Mononuclear cell (primary cell): ENCODE measurements around the gene KIAA0040. TPM values are rescaled to one million over a fixed set of nuclear protein-coding genes. Genes with fewer than 3 reads are reported as not detected.

ENCODE experiments used
- H3K27me3 ChIP-seq: 2 replicates; pipeline ENCODE4 v1.6.0; 2011; ENCODE audit warnings: low read length, control low read depth; ENCODE audit not compliant: insufficient read depth
- H3K4me1 ChIP-seq: 2 replicates; pipeline ENCODE4 v1.5.1; 2011; ENCODE audit warnings: mild to moderate bottlenecking, low read length, control low read depth; ENCODE audit not compliant: insufficient read depth
- H3K4me3 ChIP-seq: 2 replicates; pipeline ENCODE4 v1.5.1; 2011; ENCODE audit warnings: mild to moderate bottlenecking, low read length, moderate library complexity
- H3K9me3 ChIP-seq: 2 replicates; pipeline ENCODE4 v1.5.1; 2011; ENCODE audit warnings: low read depth, mild to moderate bottlenecking, control low read depth, low read length
- total RNA-seq: library from RNA; depleted of rRNA; stranded (reverse); fragments of >200 nt; gene quantifications from one replicate; pipeline ENCODE4 v1.2.3, GENCODE V29; 2012

Gene KIAA0040
- total RNA-seq, 1 donor = 17.2 TPM

DNA sequence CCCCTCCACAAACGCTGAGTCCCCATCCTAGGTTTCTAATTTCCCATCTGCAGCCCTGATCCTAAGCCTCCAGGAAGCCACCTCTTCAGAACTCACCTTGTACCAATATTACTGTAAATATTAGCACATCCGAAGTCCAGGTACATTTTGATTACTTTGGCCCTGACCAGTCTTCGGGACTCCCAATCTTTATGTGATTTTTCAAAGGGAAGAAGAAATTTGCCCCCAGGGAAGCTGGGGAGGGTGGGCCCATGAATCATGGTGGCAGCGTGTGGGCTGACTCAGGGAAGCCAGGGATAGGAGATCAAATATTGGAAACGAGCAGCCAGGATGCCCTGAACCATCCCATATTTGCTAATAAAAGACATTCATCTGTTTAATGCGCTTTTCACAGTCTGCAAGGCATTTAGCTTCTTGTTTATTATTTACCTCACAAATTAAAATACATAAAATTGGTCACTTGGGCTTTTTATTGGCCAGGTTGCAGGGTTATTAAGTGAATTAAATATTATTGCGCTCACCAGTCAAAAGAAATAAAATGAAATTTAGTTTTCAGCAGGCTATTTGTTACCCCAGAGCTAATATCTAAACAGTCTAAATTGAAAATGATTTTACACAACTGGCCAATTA is 46.6 kb downstream of the KIAA0040 start:
- Histone ChIP-seq H3K27me3 (no peaks in the 10 kb centered on the region), H3K4me1 (no peaks in the 10 kb centered on the region), H3K9me3 (no peaks in the 10 kb centered on the region), H3K4me3 (no peak overlapping the region)

DNA sequence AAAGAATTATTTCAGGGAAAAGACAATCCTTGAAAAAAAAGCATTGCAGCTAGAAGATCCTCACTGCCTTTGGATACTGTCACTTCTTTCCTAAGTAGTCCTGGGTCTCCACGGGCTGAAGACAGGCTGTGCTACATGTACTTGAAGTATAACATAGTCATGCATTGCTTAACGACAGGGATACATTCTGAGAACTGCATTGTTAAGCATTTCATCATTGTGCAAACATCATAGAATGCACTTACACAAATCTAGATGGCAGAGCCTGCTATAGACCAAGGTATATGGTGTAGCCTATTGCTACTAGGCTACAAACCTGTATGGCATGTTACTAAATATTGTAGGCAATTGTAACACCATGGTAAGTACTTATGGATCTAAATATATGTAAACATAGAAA is 54.0 kb downstream of the KIAA0040 start:
- Histone ChIP-seq H3K4me3 (no peak overlapping the region), H3K9me3 (no peaks in the 10 kb centered on the region), H3K27me3 (no peaks in the 10 kb centered on the region), H3K4me1 (no peaks in the 10 kb centered on the region)

DNA sequence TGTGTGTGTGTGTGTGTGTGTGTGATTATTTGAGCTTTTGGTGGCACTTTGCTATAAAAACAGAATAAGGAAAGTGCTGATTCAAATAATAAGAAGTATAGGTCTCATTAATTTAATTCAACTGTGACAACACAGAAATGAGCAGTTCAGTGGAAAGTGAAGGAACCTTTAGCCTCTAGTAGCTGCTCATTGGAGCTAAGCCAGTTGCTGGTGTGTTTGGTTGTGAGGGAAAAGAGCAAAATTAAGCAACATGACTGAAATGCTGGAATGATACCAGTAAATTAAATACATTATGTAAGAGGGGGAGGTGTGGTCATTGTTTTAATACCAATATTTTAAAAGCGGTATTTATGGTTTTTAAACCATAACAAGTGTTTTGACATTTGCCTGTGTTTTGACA is 55.2 kb downstream of the KIAA0040 start:
- Histone ChIP-seq H3K4me3 (no peak overlapping the region), H3K4me1 (no peaks in the 10 kb centered on the region), H3K9me3 (no peaks in the 10 kb centered on the region), H3K27me3 (no peaks in the 10 kb centered on the region)

DNA sequence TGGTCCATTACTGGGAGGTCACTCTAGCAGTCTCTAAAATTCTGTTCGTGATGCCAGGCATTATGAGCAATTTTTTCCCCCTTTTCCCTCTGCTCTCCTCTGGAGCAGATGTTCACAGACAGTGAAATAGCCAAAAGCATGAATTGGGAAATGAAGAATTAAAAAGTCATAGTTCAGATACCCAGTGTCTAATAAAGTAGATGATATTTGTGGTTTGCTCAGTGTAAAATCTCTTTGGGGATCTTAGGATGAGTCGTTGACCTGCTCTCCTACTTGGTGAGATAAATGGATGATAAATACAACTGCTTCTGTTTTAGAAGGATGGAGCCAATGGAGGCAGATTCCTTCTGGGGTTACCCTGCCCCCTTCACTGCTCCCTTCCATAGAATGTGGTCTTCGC is 56.3 kb downstream of the KIAA0040 start:
- Histone ChIP-seq H3K27me3 (no peaks in the 10 kb centered on the region), H3K4me1 (no peaks in the 10 kb centered on the region), H3K9me3 (no peaks in the 10 kb centered on the region), H3K4me3 (no peak overlapping the region)

DNA sequence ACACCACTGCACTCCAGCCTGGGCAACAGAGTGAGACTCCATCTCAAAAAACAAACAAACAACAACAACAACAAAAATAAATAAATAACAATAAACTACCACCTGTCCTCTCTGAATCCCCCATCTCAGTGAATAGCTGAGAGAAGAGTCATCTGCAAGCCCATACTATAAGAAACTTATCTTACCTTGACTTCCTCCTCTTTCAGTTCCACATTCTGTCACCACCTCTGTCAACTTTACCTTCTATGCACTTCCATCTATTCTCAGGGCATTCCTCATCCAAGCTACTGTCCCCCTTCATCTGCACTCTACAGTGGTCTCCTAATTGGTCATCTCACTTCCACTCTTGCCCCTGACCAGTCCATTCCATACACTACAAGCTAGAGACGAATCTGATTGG is 58.1 kb downstream of the KIAA0040 start:
- H3K27me3 ChIP-seq = no peaks in the 10 kb centered on the region
- no peaks in the 10 kb centered on the region for H3K9me3 ChIP-seq
- no peak overlapping the region for H3K4me3 ChIP-seq
- peaks cover 2% of the 10 kb centered on the region for H3K4me1 ChIP-seq

DNA sequence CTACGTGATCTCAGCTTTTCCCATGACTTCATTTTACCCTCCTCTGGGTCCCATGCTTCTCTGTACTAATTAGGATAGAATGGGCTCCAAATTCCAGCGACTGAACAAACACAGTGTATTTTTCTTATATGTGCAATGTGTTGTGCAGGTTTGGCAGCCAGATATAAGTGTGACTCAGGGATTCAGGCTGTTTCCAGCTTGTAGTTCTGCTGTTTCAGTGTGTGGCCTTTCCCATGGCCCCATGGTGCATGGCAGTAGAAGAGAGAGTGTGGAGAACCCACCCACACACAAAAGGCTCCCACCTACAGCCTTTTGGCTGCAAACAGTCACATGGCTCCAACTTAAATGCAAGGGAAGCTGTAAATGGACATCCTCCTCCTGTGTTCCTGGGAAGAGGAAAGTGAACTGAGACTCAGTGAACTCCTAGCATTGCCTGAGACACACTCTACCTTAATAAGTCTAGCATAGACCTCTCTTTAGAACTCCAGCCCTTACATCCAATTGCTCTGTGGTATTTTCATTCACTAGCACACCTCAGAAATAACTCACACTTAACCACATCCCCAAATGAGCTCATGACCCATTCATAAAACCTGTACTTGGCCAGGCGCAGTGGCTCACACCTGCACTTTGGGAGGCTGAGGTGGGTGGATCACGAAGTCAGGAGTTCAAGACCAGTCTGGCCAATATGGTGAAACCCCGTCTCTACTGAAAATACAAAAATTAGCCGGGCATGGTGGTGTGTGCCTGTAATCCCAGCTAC is 58.7 kb downstream of the KIAA0040 start:
- H3K27me3 ChIP-seq = no peaks in the 10 kb centered on the region
- no peak overlapping the region for H3K4me3 ChIP-seq
- H3K4me1 ChIP-seq = peaks cover 6% of the 10 kb centered on the region
- no peaks in the 10 kb centered on the region for H3K9me3 ChIP-seq

DNA sequence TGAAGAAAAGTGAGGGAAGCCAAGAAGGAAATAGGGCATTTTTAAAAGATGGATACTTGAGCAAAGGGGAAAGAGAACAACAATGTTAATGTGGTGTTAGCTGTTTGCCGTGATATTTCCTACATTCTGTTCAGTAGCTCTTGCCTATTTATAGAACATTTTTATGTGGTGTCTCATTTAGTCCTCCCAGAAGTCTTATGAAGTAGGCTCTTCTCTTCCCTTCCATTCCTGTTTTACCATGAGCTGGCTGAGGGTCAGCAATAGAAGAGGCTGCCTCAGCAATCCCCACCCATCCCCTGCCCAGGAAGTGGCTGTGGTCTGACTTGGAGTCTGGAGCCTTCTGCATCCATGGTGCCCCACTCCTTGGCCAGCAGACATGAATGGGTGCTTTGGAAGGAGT is 60.1 kb downstream of the KIAA0040 start:
- Histone ChIP-seq H3K27me3 (no peaks in the 10 kb centered on the region), H3K4me3 (no peak overlapping the region), H3K9me3 (no peaks in the 10 kb centered on the region), H3K4me1 (peaks cover 20% of the 10 kb centered on the region)

DNA sequence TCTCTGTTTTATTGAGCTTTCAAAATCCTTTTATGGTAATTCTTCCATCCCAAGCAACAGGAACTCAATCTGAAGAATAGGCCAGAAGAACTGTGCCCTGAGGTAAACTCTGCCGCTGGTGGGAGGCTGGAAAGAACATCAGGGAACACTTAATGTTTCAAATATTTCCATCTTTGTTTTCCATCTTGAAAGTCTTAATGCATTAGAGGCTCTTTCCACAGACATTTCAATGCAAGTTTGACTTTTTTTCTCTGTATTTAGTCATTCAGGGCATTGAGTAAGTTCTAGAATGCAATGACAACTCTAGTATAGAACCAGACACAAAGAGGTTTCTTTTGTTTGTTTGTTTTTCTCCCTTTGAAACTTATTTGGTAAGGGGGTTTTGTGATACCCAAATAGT is 61.5 kb downstream of the KIAA0040 start:
- no peak overlapping the region for H3K4me3 ChIP-seq
- H3K27me3 ChIP-seq = no peaks in the 10 kb centered on the region
- H3K4me1 ChIP-seq = peaks cover 22% of the 10 kb centered on the region
- H3K9me3 ChIP-seq = no peaks in the 10 kb centered on the region

DNA sequence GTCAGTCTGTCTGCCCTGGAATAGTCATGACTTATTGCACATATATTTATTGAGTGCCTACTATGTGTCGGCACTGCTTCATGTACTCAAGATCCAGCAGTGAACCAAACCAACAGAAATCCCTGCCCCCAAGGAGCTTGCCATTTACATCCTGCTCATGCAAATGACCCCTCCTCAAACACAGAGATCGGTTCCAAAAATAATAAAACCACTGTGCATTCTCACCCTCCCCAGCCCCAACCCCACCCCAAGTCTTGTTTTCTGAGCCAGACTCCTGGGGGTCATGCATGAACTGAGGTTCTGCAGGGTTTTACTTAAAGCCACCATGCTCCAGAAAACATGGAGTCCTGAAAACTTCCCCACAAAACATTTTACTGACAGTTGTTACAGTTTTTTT is 61.9 kb downstream of the KIAA0040 start:
- Histone ChIP-seq H3K4me3 (no peak overlapping the region), H3K9me3 (no peaks in the 10 kb centered on the region), H3K4me1 (peaks cover 22% of the 10 kb centered on the region), H3K27me3 (no peaks in the 10 kb centered on the region)

DNA sequence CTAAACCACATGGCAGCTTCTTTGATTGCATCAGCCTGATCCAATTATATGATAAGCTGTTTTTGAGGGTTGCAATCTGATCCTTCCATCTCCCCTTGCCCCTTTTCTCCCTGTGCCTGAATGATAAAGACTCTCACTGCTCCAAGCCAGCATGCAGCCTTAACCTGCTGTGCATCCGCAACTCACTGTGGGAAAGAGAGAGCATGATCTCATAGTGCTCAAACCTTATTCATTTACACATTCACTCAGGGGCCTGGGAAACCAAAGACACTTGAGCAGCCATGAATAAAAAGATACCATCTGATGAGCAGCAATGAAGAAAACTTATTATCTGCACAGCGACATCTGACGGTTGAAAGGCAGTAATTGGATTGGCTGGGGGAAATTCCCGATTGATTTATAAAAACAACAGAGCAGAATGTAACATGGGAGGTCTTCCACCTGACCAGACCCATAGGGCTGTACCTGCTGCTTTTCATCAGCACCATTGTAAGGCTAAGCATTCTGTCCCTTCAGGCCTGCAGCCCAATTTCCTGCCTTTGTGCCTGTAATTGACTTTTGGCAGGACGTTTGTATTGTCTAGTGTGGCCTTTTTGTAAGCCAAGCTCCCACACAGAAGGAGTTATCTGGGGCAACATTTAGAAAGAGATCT is 62.5 kb downstream of the KIAA0040 start:
- Histone ChIP-seq H3K9me3 (no peaks in the 10 kb centered on the region), H3K4me1 (peaks cover 26% of the 10 kb centered on the region), H3K4me3 (no peak overlapping the region), H3K27me3 (no peaks in the 10 kb centered on the region)

DNA sequence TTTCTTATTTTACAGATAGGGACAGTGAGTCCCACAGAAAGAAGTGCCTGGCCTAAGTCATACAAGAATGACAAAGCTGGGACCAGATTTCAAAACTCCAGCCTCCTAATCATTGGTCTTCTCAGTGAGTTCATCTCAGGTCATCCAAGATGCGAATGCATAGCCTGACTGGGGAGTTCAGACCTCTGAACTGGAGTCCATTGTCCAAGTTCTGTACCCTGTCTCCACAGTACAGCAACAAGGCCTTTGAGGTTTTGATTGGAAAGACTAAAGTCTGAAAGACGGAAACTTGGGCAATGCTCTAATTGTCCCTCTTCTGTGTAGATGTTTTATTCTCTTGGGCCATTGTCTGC is 63.0 kb downstream of the KIAA0040 start:
- Histone ChIP-seq H3K9me3 (no peaks in the 10 kb centered on the region), H3K4me1 (peaks cover 30% of the 10 kb centered on the region), H3K4me3 (no peak overlapping the region), H3K27me3 (no peaks in the 10 kb centered on the region)

DNA sequence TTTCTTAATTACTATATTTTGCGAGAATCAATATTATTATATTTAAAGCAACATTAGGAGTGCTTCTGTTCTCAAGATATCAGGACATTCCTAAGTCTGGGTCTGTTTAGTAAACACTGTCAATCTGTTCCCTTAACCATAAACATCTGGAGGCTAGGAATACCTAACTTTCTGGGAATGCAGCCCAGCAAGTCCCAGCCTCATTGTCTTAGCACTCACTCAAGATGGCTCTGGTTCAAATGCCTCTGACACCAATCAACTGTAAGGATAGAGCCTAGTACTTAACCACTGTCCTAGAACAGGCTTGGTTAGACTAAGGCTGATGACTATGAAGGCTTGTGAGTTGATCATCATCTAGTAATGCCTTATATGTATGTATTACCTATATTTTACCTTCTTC is 63.4 kb downstream of the KIAA0040 start:
- H3K4me1 ChIP-seq = peaks cover 35% of the 10 kb centered on the region
- no peaks in the 10 kb centered on the region for H3K9me3 ChIP-seq
- no peak overlapping the region for H3K4me3 ChIP-seq
- no peaks in the 10 kb centered on the region for H3K27me3 ChIP-seq

DNA sequence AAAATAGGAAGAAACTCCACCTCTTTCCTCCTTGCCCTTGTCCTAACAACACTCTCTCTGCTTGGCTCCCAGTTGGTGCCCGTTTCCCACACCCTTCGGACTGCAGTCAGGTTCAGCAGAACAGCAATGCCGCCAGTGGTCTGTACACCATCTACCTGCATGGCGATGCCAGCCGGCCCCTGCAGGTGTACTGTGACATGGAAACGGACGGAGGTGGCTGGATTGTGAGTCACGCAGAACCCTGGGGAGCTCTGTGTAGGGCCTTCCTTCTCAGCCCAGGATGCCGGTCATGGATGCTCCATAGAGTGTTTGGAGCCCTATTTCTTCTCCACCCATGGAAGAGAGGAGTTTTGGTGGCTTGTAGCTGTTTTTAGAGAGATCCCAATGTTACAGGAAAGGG is 64.1 kb downstream of the KIAA0040 start:
- no peaks in the 10 kb centered on the region for H3K9me3 ChIP-seq
- no peaks in the 10 kb centered on the region for H3K27me3 ChIP-seq
- H3K4me3 ChIP-seq = no peak overlapping the region
- peaks cover 41% of the 10 kb centered on the region for H3K4me1 ChIP-seq

DNA sequence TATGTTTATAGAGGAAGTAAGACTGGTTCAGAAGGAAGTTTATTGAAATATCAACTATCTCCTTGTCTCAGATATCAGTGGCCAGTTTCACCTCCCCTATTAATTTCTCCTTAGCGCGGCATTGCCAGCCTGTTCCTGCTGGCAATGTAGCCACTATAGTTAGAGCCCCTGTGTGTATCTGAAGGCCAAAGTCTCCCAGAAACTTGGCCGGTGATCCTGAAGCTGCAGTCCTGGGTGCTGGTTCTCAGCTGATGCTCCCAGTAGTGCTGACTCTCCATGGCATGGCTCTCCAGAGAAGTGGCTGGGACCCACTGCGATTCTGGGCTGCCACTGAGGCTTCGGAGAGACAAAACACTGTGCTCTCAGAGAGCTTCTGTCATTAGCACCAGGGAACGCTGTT is 65.0 kb downstream of the KIAA0040 start:
- Histone ChIP-seq H3K4me3 (no peak overlapping the region), H3K4me1 (peaks cover 41% of the 10 kb centered on the region), H3K27me3 (no peaks in the 10 kb centered on the region), H3K9me3 (no peaks in the 10 kb centered on the region)

DNA sequence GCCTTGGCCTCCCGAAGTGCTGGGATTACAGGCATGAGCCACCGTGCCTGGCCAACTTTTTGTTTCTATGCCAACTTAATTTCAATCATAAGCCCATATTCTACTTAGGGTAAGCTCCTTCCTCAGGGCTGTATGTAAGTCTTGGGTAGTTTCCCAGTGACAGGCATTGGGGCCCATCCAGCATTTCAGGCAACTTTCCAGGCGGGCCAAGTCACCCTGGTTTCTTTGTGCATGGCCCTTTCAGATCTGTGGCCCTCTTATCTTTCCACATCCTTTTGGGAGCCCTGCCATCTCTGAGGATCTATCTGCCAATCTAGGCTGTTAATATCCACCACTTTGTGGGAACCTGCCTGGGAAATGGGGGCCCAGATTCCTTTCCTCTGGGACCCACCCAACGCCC is 66.2 kb downstream of the KIAA0040 start:
- H3K4me1 ChIP-seq = peaks cover 41% of the 10 kb centered on the region
- H3K4me3 ChIP-seq = no peak overlapping the region
- H3K9me3 ChIP-seq = no peaks in the 10 kb centered on the region
- H3K27me3 ChIP-seq = no peaks in the 10 kb centered on the region

DNA sequence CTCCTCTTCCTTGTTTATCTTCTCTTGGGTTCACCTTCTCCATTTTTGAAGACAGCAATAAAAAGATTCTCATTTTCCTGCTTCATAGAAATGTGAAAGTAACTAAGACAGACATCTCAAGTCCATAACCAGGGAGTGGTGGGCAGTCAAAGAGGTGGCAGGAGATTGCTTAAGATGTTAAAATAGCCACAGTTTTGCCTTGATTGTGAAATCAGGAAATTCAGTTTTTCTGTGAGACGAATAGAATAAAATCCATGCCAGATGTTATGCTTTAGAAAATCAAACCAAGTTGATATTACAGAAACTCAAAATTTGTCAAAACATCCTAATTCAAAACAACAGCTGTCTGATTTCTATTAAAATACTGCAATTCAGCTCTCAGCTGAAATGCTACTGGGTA is 67.7 kb downstream of the KIAA0040 start:
- H3K4me3 ChIP-seq = peak overlapping the region; percentile 1
- peaks cover 41% of the 10 kb centered on the region for H3K4me1 ChIP-seq
- H3K27me3 ChIP-seq = no peaks in the 10 kb centered on the region
- H3K9me3 ChIP-seq = no peaks in the 10 kb centered on the region
